GM12875 (cell line): ENCODE results near the gene HNRNPL.

ENCODE experiments used
- H3K4me3 ChIP-seq: one replicate; pipeline ENCODE4 v1.5.1; 2011; ENCODE audit warnings: low read depth, low read length, control low read depth
- CTCF ChIP-seq: IDR thresholded peaks from 2 replicates; pipeline ENCODE4 v1.5.1; 2011; ENCODE audit warnings: low read depth, mild to moderate bottlenecking, control low read depth, inconsistent platforms, low read length, moderate library complexity, borderline replicate concordance; ENCODE audit not compliant: insufficient read depth

HNRNPL gene

DNA sequence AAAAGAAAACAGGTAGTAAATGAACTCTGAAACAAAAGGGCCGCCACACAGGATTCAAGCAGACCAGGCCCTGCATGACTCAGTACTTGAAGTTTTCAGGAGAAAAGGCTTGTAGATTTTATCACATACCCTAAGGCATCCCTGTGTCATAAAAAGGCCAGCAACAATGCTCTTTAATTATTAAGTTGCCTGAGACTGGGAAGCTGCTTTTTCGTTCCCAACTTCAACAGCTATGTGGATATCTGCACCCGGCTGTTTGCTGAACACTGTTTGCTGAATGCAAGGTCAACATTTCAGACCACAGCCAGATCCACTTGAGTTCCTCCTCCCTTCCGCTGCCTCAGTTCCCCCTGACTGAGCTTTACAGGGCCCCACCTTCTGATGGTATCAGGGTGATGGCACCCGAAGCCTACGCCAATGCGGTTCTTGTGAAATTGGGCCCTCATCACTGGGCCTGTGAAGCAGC, 12.1 kb downstream of the HNRNPL start:
- TF ChIP-seq CTCF, result no peak
- no peak overlapping the region for H3K4me3 ChIP-seq

GRCh38 chr19:38836983-38837626, 12.7 kb downstream of the HNRNPL start:
- H3K4me3 ChIP-seq, result no peak overlapping the region

GRCh38 chr19:38836159-38836982, 13.4 kb downstream of the HNRNPL start:
- no peak overlapping the region for H3K4me3 ChIP-seq
- no peak for TF ChIP-seq CTCF

More at GRCh38 chr19:38836983-38837626, 12.7 kb downstream of the HNRNPL start:
- no peak for TF ChIP-seq CTCF

GRCh38 chr19:38834590-38834989, 15.2 kb downstream of the HNRNPL start:
- H3K4me3 ChIP-seq, result no peak overlapping the region
- no peak for TF ChIP-seq CTCF

- no peak overlapping the region for H3K4me3 ChIP-seq
Measured at GRCh38 chr19:38834104-38834490, 15.7 kb downstream of the HNRNPL start.

GRCh38 chr19:38833092-38833425, 16.7 kb downstream of the HNRNPL start:
- H3K4me3 ChIP-seq, result no peak overlapping the region
- no peak for TF ChIP-seq CTCF

More at GRCh38 chr19:38834104-38834490, 15.7 kb downstream of the HNRNPL start:
- TF ChIP-seq CTCF, result no peak

- H3K4me3 ChIP-seq, result peak overlapping the region; percentile 74
- no peak for TF ChIP-seq CTCF
Measured at GRCh38 chr19:38831142-38831605, 18.6 kb downstream of the HNRNPL start.
